HuH-7 (cell line): ENCODE measurements around the gene MBL2.

ENCODE experiments used
- DNase-seq: peaks from one replicate; pipeline ENCODE4 v3.0.0; 2011; ENCODE audit warnings: low spot score

The MBL2 gene

GRCh38 chr10:52772623-52773022 lies at the start of gene MBL2:
TSS of gene MBL2 (minus strand) at chr10:52772784. CDS start at chr10:52771635, 1,149 bp downstream.
- DNase-seq = no peak

GRCh38 chr10:52820309-52820708 lies 47.7 kb upstream of the MBL2 start:
- no peak for DNase-seq

- no peak for DNase-seq
Observed at GRCh38 chr10:52818019-52818418, 45.4 kb upstream of the MBL2 start.

GRCh38 chr10:52814506-52814905 lies 41.9 kb upstream of the MBL2 start:
- no peak for DNase-seq

GRCh38 chr10:52811776-52812175 lies 39.2 kb upstream of the MBL2 start:
- no peak for DNase-seq

- no peak for DNase-seq
Observed at GRCh38 chr10:52810761-52811160, 38.2 kb upstream of the MBL2 start.

- DNase-seq = no peak
Observed at GRCh38 chr10:52807803-52808202, 35.2 kb upstream of the MBL2 start.

- no peak for DNase-seq
Observed at GRCh38 chr10:52805414-52806285, 33.1 kb upstream of the MBL2 start.

GRCh38 chr10:52801947-52802346 lies 29.4 kb upstream of the MBL2 start:
- DNase-seq = no peak

- no peak for DNase-seq
Observed at GRCh38 chr10:52786098-52786497, 13.5 kb upstream of the MBL2 start.

- no peak for DNase-seq
Observed at GRCh38 chr10:52785418-52785817, 12.8 kb upstream of the MBL2 start.

GRCh38 chr10:52783726-52784125 lies 11.1 kb upstream of the MBL2 start:
- no peak for DNase-seq

GRCh38 chr10:52782554-52782953 lies 10.0 kb upstream of the MBL2 start:
- DNase-seq = no peak

- no peak for DNase-seq
Observed at GRCh38 chr10:52780391-52781155, 8.0 kb upstream of the MBL2 start.

- DNase-seq = peak; percentile 78
Observed at GRCh38 chr10:52779541-52780390, 7.2 kb upstream of the MBL2 start.

GRCh38 chr10:52778511-52779392 lies 6.2 kb upstream of the MBL2 start:
- DNase-seq = no peak

- no peak for DNase-seq
Observed at GRCh38 chr10:52777414-52777813, 4.8 kb upstream of the MBL2 start.

GRCh38 chr10:52776471-52776903 lies 3.9 kb upstream of the MBL2 start:
- DNase-seq = no peak

GRCh38 chr10:52775132-52775647 lies 2.6 kb upstream of the MBL2 start:
- DNase-seq = peak; percentile 56

GRCh38 chr10:52774600-52775106 lies 2.1 kb upstream of the MBL2 start:
- peak; percentile 70 for DNase-seq

GRCh38 chr10:52774182-52774581 lies 1.6 kb upstream of the MBL2 start:
- no peak for DNase-seq
